ENCODE measurements around the gene WHAMM. TPM values are rescaled to one million over a fixed set of nuclear protein-coding genes. Genes with fewer than 3 reads are reported as not detected.

Gene WHAMM
- total RNA-seq, 2 experiments from 2014 or later = 86.4 to 87.7 TPM

DNA sequence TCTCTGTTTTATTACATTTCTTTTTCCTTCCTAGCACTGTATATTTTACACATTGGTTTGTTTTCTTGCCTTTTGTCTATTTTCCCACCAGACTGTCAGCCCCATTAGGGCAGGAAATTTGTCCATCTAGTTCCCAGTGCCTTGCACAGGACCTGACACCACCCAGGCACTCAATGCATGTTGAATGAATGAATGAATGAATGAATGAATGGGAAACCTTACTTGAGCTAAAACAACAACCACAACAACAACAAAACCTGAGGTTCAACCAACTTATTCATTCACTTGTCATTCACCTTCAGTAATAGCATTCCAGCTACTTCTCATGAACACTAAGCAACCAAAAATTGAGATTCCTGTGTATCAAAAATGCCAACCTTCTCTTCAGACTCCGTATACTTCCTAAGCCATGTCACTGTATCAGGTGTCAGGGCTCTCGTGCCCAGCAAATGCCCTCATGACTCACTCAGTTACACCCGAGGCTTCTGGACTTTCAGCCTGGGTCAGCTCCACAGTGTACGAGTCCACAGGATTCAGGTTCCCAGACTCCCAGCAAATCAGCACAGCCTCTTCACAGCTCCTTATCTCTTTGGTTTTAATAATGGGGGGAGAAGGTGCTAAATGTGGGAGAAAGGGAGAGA is 40.9 kb upstream of the WHAMM start:
- intact Hi-C loops (cut with DNase I, micrococcal nuclease) = no loop called here
- DNase-seq (no peak), ATAC-seq (ENCODE audit: poor library complexity) (no peak)
- CTCF ChIA-PET = no interaction called here
- Mint-ChIP-seq H3K9me3 (no peaks in the 10 kb centered on the region), H3K4me1 (ENCODE audit: low read depth) (no peaks in the 10 kb centered on the region), H3K4me3 (no peak overlapping the region), H3K36me3 (ENCODE audit: low read depth) (peaks cover 38% of the 10 kb centered on the region), H3K27me3 (no peaks in the 10 kb centered on the region), H3K27ac (no peak overlapping the region)
- Histone ChIP-seq H3K9me3 (ENCODE audit: control insufficient read depth in 1 of 2, insufficient read depth in 1 of 2, low read length in 2 of 2) (no peaks in the 10 kb centered on the region), H3K36me3 (ENCODE audit: insufficient read depth, low read length) (peaks cover 10% of the 10 kb centered on the region), H3K4me3 (ENCODE audit: low read length) (no peak overlapping the region), H3K27ac (ENCODE audit: low read depth in 1 of 2, low read length in 2 of 2) (no peak overlapping the region), H3K4me1 (ENCODE audit: insufficient read depth, low read length) (no peaks in the 10 kb centered on the region), H3K27me3 (ENCODE audit: control insufficient read depth in 1 of 2, insufficient read depth in 2 of 2, low read length in 2 of 2) (no peaks in the 10 kb centered on the region)
- POLR2A ChIA-PET = no interaction called here
- TF ChIP-seq, protein P1, sequence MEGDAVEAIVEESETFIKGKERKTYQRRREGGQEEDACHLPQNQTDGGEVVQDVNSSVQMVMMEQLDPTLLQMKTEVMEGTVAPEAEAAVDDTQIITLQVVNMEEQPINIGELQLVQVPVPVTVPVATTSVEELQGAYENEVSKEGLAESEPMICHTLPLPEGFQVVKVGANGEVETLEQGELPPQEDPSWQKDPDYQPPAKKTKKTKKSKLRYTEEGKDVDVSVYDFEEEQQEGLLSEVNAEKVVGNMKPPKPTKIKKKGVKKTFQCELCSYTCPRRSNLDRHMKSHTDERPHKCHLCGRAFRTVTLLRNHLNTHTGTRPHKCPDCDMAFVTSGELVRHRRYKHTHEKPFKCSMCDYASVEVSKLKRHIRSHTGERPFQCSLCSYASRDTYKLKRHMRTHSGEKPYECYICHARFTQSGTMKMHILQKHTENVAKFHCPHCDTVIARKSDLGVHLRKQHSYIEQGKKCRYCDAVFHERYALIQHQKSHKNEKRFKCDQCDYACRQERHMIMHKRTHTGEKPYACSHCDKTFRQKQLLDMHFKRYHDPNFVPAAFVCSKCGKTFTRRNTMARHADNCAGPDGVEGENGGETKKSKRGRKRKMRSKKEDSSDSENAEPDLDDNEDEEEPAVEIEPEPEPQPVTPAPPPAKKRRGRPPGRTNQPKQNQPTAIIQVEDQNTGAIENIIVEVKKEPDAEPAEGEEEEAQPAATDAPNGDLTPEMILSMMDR (IDR thresholded peaks at IDR 0.05) = no peak

GRCh38 chr15:82771789-82772607 is 37.4 kb upstream of the WHAMM start:
- no peak overlapping the region for H3K4me3 ChIP-seq (ENCODE audit: low read length)
- H3K27me3 Mint-ChIP-seq = no peaks in the 10 kb centered on the region
- TF ChIP-seq, protein P1 (IDR thresholded peaks at IDR 0.05) = no peak
- CTCF ChIA-PET = no interaction called here
- intact Hi-C loops (cut with DNase I, micrococcal nuclease) = no loop called here
- H3K36me3 ChIP-seq (ENCODE audit: insufficient read depth, low read length) = peaks cover 4% of the 10 kb centered on the region
- H3K27ac ChIP-seq (ENCODE audit: low read depth in 1 of 2, low read length in 2 of 2) = no peak overlapping the region
- H3K9me3 Mint-ChIP-seq = no peaks in the 10 kb centered on the region
- H3K36me3 Mint-ChIP-seq (ENCODE audit: low read depth) = peaks cover 13% of the 10 kb centered on the region
- ATAC-seq (ENCODE audit: poor library complexity) (no peak), DNase-seq (no peak)
- no peaks in the 10 kb centered on the region for H3K9me3 ChIP-seq (ENCODE audit: control insufficient read depth in 1 of 2, insufficient read depth in 1 of 2, low read length in 2 of 2)
- no peaks in the 10 kb centered on the region for H3K4me1 ChIP-seq (ENCODE audit: insufficient read depth, low read length)
- H3K27ac Mint-ChIP-seq = no peak overlapping the region
- H3K4me3 Mint-ChIP-seq = no peak overlapping the region
- H3K4me1 Mint-ChIP-seq (ENCODE audit: low read depth) = no peaks in the 10 kb centered on the region
- no peaks in the 10 kb centered on the region for H3K27me3 ChIP-seq (ENCODE audit: control insufficient read depth in 1 of 2, insufficient read depth in 2 of 2, low read length in 2 of 2)
- POLR2A ChIA-PET = no interaction called here

GRCh38 chr15:82774496-82774895 is 34.9 kb upstream of the WHAMM start:
- CTCF ChIA-PET = interaction anchor here (0.9 kb wide), 1 partner anchor 14 kb away, joined by 4 read pairs; no protein-coding TSS in a partner anchor
- no peaks in the 10 kb centered on the region for H3K27me3 ChIP-seq (ENCODE audit: control insufficient read depth in 1 of 2, insufficient read depth in 2 of 2, low read length in 2 of 2)
- no peak overlapping the region for H3K4me3 Mint-ChIP-seq
- no peaks in the 10 kb centered on the region for H3K4me1 Mint-ChIP-seq (ENCODE audit: low read depth)
- ATAC-seq (ENCODE audit: poor library complexity) = no peak
- no peaks in the 10 kb centered on the region for H3K36me3 Mint-ChIP-seq (ENCODE audit: low read depth)
- no peaks in the 10 kb centered on the region for H3K4me1 ChIP-seq (ENCODE audit: insufficient read depth, low read length)
- no peak overlapping the region for H3K4me3 ChIP-seq (ENCODE audit: low read length)
- no peak overlapping the region for H3K27ac ChIP-seq (ENCODE audit: low read depth in 1 of 2, low read length in 2 of 2)
- H3K27ac Mint-ChIP-seq = no peak overlapping the region
- H3K27me3 Mint-ChIP-seq = no peaks in the 10 kb centered on the region
- H3K9me3 ChIP-seq (ENCODE audit: control insufficient read depth in 1 of 2, insufficient read depth in 1 of 2, low read length in 2 of 2) = no peaks in the 10 kb centered on the region
- POLR2A ChIA-PET = no interaction called here
- no peaks in the 10 kb centered on the region for H3K36me3 ChIP-seq (ENCODE audit: insufficient read depth, low read length)
- no peaks in the 10 kb centered on the region for H3K9me3 Mint-ChIP-seq
- DNase-seq = no peak
- TF ChIP-seq, protein P1 (IDR thresholded peaks at IDR 0.05) = no peak
- intact Hi-C loops (cut with DNase I, micrococcal nuclease) = no loop called here

All from CD4-positive, alpha-beta T cell (primary cell).